Measurements from ENCODE around the gene EFL1. TPM values are rescaled to one million over a fixed set of nuclear protein-coding genes. Genes with fewer than 3 reads are reported as not detected.

Gene EFL1
- total RNA-seq, 1 experiment from 2014 or later: 27.5 TPM

DNA sequence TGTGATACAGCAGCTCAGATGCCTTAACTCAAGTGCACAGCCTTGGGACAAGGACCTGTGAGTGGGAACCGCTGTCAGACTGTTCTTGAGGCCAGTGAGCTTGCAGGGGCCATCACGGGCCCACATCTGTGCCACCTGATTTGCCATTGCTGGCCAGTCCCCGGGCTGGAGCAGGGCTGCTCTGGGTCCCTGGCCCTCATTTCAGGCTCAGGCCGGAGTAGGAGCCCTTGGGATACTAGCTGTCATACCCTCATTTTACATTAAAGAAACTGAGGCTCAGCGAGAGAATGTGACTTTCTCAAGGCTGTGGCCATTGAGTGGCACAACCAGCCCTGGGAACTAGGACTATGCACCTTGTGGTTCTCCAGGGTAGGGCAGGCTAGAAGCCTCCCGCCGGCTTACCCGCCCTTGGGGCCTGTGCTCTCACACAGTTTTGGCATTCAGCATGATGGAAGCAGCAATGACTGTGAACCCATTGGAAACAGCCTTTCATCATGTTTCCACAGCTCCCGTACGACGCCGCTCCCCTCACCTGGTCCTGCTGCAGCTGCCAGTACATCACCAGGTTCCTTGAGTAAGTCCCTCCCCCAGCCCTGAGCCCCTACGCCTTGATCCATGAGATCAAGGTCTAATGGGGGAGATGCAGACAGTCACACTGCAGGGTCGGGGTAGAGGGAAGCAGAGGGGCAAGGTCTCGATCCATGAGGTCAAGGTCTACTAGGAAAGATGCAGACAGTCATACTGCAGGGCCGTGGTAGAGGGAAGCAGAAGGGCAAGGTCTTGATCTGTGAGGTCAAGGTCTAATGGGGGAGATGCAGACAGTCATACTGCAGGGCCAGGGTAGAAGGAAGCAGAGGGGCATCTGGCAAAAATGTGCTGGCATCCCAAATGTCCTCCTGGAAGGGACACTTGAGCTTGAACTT, 44.5 kb upstream of the EFL1 start:
- no peaks in the 10 kb centered on the region for H3K4me1 Mint-ChIP-seq
- H3K27me3 Mint-ChIP-seq (ENCODE audit: low read depth): peaks cover 4% of the 10 kb centered on the region
- no peak overlapping the region for H3K4me3 Mint-ChIP-seq
- H3K36me3 Mint-ChIP-seq: no peaks in the 10 kb centered on the region
- no peak for DNase-seq (ENCODE audit: low spot score)
- no peak overlapping the region for H3K27ac Mint-ChIP-seq
- peaks cover 8% of the 10 kb centered on the region for H3K9me3 Mint-ChIP-seq
- TF ChIP-seq SOX15 (CRISPR knock-in tag; IDR thresholded peaks at IDR 0.05): no peak
- TF ChIP-seq TEAD1 (CRISPR knock-in tag; IDR thresholded peaks at IDR 0.05): no peak
- TF ChIP-seq, protein P1, sequence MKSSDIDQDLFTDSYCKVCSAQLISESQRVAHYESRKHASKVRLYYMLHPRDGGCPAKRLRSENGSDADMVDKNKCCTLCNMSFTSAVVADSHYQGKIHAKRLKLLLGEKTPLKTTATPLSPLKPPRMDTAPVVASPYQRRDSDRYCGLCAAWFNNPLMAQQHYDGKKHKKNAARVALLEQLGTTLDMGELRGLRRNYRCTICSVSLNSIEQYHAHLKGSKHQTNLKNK (CRISPR knock-in tag; IDR thresholded peaks at IDR 0.05): no peak
- TF ChIP-seq NR3C1 (CRISPR knock-in tag; conservative IDR thresholded peaks at IDR 0.05; ENCODE audit: low read depth): no peak
- TF ChIP-seq ATF1 (CRISPR knock-in tag; IDR thresholded peaks at IDR 0.05): no peak
- TF ChIP-seq, protein P2, sequence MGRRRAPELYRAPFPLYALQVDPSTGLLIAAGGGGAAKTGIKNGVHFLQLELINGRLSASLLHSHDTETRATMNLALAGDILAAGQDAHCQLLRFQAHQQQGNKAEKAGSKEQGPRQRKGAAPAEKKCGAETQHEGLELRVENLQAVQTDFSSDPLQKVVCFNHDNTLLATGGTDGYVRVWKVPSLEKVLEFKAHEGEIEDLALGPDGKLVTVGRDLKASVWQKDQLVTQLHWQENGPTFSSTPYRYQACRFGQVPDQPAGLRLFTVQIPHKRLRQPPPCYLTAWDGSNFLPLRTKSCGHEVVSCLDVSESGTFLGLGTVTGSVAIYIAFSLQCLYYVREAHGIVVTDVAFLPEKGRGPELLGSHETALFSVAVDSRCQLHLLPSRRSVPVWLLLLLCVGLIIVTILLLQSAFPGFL (CRISPR knock-in tag; IDR thresholded peaks at IDR 0.05; ENCODE audit: borderline replicate concordance): no peak
- TF ChIP-seq, protein P3, sequence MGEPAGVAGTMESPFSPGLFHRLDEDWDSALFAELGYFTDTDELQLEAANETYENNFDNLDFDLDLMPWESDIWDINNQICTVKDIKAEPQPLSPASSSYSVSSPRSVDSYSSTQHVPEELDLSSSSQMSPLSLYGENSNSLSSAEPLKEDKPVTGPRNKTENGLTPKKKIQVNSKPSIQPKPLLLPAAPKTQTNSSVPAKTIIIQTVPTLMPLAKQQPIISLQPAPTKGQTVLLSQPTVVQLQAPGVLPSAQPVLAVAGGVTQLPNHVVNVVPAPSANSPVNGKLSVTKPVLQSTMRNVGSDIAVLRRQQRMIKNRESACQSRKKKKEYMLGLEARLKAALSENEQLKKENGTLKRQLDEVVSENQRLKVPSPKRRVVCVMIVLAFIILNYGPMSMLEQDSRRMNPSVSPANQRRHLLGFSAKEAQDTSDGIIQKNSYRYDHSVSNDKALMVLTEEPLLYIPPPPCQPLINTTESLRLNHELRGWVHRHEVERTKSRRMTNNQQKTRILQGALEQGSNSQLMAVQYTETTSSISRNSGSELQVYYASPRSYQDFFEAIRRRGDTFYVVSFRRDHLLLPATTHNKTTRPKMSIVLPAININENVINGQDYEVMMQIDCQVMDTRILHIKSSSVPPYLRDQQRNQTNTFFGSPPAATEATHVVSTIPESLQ (CRISPR knock-in tag; IDR thresholded peaks at IDR 0.05): no peak
- TF ChIP-seq PRRX2 (CRISPR knock-in tag; IDR thresholded peaks at IDR 0.05): no peak
- TF ChIP-seq HMGA2 (CRISPR knock-in tag; IDR thresholded peaks at IDR 0.05): no peak
- TF ChIP-seq ZNF423 (CRISPR knock-in tag; IDR thresholded peaks at IDR 0.05): no peak
- TF ChIP-seq SMAD4 (CRISPR knock-in tag; IDR thresholded peaks at IDR 0.05): no peak
- no peak for TF ChIP-seq OVOL2 (CRISPR knock-in tag; IDR thresholded peaks at IDR 0.05; ENCODE audit: borderline replicate concordance)
- TF ChIP-seq NR2C2 (CRISPR knock-in tag; IDR thresholded peaks at IDR 0.05): no peak
- TF ChIP-seq, protein P4, sequence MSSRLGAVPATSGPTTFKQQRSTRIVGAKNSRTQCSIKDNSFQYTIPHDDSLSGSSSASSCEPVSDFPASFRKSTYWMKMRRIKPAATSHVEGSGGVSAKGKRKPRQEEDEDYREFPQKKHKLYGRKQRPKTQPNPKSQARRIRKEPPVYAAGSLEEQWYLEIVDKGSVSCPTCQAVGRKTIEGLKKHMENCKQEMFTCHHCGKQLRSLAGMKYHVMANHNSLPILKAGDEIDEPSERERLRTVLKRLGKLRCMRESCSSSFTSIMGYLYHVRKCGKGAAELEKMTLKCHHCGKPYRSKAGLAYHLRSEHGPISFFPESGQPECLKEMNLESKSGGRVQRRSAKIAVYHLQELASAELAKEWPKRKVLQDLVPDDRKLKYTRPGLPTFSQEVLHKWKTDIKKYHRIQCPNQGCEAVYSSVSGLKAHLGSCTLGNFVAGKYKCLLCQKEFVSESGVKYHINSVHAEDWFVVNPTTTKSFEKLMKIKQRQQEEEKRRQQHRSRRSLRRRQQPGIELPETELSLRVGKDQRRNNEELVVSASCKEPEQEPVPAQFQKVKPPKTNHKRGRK (CRISPR knock-in tag; IDR thresholded peaks at IDR 0.05; ENCODE audit: borderline replicate concordance): no peak
- no peak for TF ChIP-seq SP1 (CRISPR knock-in tag; conservative IDR thresholded peaks at IDR 0.05)
- TF ChIP-seq GTF2I (CRISPR knock-in tag; conservative IDR thresholded peaks at IDR 0.05): no peak
- TF ChIP-seq, protein P5, sequence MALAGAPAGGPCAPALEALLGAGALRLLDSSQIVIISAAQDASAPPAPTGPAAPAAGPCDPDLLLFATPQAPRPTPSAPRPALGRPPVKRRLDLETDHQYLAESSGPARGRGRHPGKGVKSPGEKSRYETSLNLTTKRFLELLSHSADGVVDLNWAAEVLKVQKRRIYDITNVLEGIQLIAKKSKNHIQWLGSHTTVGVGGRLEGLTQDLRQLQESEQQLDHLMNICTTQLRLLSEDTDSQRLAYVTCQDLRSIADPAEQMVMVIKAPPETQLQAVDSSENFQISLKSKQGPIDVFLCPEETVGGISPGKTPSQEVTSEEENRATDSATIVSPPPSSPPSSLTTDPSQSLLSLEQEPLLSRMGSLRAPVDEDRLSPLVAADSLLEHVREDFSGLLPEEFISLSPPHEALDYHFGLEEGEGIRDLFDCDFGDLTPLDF (CRISPR knock-in tag; IDR thresholded peaks at IDR 0.05): no peak
- TF ChIP-seq, protein P6, sequence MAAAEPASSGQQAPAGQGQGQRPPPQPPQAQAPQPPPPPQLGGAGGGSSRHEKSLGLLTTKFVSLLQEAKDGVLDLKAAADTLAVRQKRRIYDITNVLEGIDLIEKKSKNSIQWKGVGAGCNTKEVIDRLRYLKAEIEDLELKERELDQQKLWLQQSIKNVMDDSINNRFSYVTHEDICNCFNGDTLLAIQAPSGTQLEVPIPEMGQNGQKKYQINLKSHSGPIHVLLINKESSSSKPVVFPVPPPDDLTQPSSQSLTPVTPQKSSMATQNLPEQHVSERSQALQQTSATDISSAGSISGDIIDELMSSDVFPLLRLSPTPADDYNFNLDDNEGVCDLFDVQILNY (CRISPR knock-in tag; IDR thresholded peaks at IDR 0.05): no peak
- ATAC-seq: peak; percentile 84
- POLR2A ChIA-PET: no interaction called here
- CTCF ChIA-PET: no interaction called here

DNA sequence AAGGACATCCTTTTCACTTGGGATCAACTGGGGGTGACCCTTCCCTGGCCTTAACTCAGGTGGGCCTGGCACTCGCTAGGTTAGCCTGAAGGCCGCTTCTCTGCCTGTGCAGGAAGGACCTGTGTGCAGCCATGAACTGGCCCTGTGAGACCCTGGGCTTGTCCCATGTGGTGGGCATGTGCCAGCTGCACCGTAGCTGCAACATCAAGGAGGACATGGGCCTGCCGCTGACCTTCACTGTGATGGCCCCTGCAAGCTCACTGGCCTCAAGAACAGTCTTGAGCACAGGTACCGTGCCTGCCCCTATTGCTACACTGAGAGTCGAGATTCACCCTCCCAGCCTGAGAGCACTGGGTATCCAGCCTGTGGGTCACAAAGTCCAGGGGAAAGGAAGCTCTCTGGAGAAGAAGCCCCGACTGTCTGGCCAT, 43.1 kb upstream of the EFL1 start:
- no peak overlapping the region for H3K27ac Mint-ChIP-seq
- CTCF ChIA-PET: no interaction called here
- no peak for ATAC-seq
- no peak for TF ChIP-seq GTF2I (CRISPR knock-in tag; conservative IDR thresholded peaks at IDR 0.05)
- TF ChIP-seq, protein P7, sequence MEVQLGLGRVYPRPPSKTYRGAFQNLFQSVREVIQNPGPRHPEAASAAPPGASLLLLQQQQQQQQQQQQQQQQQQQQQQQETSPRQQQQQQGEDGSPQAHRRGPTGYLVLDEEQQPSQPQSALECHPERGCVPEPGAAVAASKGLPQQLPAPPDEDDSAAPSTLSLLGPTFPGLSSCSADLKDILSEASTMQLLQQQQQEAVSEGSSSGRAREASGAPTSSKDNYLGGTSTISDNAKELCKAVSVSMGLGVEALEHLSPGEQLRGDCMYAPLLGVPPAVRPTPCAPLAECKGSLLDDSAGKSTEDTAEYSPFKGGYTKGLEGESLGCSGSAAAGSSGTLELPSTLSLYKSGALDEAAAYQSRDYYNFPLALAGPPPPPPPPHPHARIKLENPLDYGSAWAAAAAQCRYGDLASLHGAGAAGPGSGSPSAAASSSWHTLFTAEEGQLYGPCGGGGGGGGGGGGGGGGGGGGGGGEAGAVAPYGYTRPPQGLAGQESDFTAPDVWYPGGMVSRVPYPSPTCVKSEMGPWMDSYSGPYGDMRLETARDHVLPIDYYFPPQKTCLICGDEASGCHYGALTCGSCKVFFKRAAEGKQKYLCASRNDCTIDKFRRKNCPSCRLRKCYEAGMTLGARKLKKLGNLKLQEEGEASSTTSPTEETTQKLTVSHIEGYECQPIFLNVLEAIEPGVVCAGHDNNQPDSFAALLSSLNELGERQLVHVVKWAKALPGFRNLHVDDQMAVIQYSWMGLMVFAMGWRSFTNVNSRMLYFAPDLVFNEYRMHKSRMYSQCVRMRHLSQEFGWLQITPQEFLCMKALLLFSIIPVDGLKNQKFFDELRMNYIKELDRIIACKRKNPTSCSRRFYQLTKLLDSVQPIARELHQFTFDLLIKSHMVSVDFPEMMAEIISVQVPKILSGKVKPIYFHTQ (CRISPR knock-in tag; IDR thresholded peaks at IDR 0.05): no peak
- no peak for TF ChIP-seq ZNF423 (CRISPR knock-in tag; IDR thresholded peaks at IDR 0.05)
- no peak for TF ChIP-seq HMGA2 (CRISPR knock-in tag; IDR thresholded peaks at IDR 0.05)
- TF ChIP-seq, protein P8, sequence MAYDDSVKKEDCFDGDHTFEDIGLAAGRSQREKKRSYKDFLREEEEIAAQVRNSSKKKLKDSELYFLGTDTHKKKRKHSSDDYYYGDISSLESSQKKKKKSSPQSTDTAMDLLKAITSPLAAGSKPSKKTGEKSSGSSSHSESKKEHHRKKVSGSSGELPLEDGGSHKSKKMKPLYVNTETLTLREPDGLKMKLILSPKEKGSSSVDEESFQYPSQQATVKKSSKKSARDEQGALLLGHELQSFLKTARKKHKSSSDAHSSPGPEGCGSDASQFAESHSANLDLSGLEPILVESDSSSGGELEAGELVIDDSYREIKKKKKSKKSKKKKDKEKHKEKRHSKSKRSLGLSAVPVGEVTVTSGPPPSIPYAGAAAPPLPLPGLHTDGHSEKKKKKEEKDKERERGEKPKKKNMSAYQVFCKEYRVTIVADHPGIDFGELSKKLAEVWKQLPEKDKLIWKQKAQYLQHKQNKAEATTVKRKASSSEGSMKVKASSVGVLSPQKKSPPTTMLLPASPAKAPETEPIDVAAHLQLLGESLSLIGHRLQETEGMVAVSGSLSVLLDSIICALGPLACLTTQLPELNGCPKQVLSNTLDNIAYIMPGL (CRISPR knock-in tag; IDR thresholded peaks at IDR 0.05): no peak
- TF ChIP-seq ZNF396 (CRISPR knock-in tag; IDR thresholded peaks at IDR 0.05; ENCODE audit: borderline replicate concordance): no peak
- TF ChIP-seq ZNF138 (CRISPR knock-in tag; conservative IDR thresholded peaks at IDR 0.05): no peak

More for the DNA sequence above, 43.1 kb upstream of the EFL1 start:
- Mint-ChIP-seq H3K4me3 (no peak overlapping the region), H3K9me3 (peaks cover 3% of the 10 kb centered on the region), H3K36me3 (no peaks in the 10 kb centered on the region), H3K4me1 (no peaks in the 10 kb centered on the region), H3K27me3 (ENCODE audit: low read depth) (peaks cover 3% of the 10 kb centered on the region)
- DNase-seq (ENCODE audit: low spot score): no peak
- POLR2A ChIA-PET: no interaction called here

Measured in WTC11 (cell line).